ENCODE results near the gene TRPM3. TPM values are rescaled to one million over a fixed set of nuclear protein-coding genes. Genes with fewer than 3 reads are reported as not detected.

TRPM3 gene
- total RNA-seq, 1 experiment from 2014 or later = not detected

DNA sequence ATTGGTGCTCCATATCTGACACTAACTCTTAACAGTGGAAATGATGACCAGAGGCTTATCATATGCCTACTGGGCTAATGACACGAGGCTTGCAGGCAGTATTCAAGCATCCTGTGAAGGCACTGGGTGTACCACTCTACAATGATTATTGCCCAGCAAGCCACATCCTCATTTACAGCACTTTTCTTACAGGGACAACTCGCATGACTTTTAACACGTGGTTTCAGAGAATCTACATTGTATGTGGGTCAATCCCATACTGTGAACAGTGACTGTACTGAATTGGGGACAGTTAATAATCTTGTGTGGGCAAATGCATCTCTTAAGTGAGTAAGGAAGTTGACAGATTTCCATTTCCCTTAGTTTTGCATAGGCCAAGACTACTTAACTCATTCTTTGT lies 260.0 kb downstream of the TRPM3 start:
- CTCF ChIA-PET = no interaction called here

DNA sequence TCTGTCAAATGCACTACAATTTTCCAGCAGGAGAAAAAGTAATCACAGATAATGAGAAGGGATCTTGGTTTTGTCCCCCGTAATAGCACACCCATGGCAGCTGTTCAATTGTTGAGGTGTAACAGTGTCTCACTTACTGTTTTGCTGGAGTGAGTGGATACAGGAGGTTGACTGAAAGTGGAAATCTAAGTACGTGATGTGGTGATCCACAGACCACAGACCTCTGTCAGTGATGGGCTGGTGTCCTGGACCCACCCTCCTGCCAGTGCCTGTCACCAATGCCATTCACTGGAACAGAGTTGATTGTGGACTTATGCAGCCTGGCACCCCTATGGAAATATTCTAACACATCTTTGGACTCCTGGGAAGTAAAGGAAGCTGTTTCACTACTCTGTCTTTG lies 261.7 kb downstream of the TRPM3 start:
- BruUV-seq (replicated peaks) = no TSS peak
- DNase-seq (ENCODE audit: low read depth, low spot score) = no peak
- no peaks in the 10 kb centered on the region for H3K9me3 ChIP-seq (ENCODE audit: control insufficient read depth, insufficient read depth, low read depth, low read length)
- intact Hi-C loops (cut with micrococcal nuclease; ENCODE audit: unreplicated experiment) = no loop called here
- no peaks in the 10 kb centered on the region for H3K36me3 ChIP-seq (ENCODE audit: control insufficient read depth, insufficient read depth, low read length)
- in situ Hi-C loops (cut with HindIII; ENCODE audit: low pct_unique_long_range_greater_than_20kb, low sequenced_read_pairs) = no loop called here
- H3K27me3 ChIP-seq (ENCODE audit: control insufficient read depth, insufficient read depth, low read length) = no peaks in the 10 kb centered on the region
- TF ChIP-seq POLR2AphosphoS5 (IDR thresholded peaks at IDR 0.05; ENCODE audit: low read depth, low read length) (no peak), SIN3A (IDR thresholded peaks at IDR 0.05; ENCODE audit: borderline replicate concordance, insufficient read depth, low read depth, low read length) (no peak), TCF7L2 (IDR thresholded peaks at IDR 0.05; ENCODE audit: low read depth, low read length) (no peak)
- TF ChIP-seq, protein P1, sequence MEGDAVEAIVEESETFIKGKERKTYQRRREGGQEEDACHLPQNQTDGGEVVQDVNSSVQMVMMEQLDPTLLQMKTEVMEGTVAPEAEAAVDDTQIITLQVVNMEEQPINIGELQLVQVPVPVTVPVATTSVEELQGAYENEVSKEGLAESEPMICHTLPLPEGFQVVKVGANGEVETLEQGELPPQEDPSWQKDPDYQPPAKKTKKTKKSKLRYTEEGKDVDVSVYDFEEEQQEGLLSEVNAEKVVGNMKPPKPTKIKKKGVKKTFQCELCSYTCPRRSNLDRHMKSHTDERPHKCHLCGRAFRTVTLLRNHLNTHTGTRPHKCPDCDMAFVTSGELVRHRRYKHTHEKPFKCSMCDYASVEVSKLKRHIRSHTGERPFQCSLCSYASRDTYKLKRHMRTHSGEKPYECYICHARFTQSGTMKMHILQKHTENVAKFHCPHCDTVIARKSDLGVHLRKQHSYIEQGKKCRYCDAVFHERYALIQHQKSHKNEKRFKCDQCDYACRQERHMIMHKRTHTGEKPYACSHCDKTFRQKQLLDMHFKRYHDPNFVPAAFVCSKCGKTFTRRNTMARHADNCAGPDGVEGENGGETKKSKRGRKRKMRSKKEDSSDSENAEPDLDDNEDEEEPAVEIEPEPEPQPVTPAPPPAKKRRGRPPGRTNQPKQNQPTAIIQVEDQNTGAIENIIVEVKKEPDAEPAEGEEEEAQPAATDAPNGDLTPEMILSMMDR (IDR thresholded peaks at IDR 0.05) = no peak
- TF ChIP-seq, protein P2, sequence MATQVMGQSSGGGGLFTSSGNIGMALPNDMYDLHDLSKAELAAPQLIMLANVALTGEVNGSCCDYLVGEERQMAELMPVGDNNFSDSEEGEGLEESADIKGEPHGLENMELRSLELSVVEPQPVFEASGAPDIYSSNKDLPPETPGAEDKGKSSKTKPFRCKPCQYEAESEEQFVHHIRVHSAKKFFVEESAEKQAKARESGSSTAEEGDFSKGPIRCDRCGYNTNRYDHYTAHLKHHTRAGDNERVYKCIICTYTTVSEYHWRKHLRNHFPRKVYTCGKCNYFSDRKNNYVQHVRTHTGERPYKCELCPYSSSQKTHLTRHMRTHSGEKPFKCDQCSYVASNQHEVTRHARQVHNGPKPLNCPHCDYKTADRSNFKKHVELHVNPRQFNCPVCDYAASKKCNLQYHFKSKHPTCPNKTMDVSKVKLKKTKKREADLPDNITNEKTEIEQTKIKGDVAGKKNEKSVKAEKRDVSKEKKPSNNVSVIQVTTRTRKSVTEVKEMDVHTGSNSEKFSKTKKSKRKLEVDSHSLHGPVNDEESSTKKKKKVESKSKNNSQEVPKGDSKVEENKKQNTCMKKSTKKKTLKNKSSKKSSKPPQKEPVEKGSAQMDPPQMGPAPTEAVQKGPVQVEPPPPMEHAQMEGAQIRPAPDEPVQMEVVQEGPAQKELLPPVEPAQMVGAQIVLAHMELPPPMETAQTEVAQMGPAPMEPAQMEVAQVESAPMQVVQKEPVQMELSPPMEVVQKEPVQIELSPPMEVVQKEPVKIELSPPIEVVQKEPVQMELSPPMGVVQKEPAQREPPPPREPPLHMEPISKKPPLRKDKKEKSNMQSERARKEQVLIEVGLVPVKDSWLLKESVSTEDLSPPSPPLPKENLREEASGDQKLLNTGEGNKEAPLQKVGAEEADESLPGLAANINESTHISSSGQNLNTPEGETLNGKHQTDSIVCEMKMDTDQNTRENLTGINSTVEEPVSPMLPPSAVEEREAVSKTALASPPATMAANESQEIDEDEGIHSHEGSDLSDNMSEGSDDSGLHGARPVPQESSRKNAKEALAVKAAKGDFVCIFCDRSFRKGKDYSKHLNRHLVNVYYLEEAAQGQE (IDR thresholded peaks at IDR 0.05; ENCODE audit: insufficient read depth in 1 of 2, low read depth in 2 of 2, low read length in 1 of 2) = no peak
- ATAC-seq = no peak
- POLR2A ChIA-PET = no interaction called here
- H3K4me1 ChIP-seq (ENCODE audit: control insufficient read depth, insufficient read depth, low read length) = no peaks in the 10 kb centered on the region
- CTCF ChIA-PET = no interaction called here
- H3K4me3 ChIP-seq (ENCODE audit: low read depth in 2 of 2, low read length in 2 of 2) = no peak overlapping the region
- no peak overlapping the region for H3K27ac ChIP-seq (ENCODE audit: low read length)

More for the DNA sequence above, 260.0 kb downstream of the TRPM3 start:
- no peak overlapping the region for H3K4me3 ChIP-seq (ENCODE audit: low read depth in 2 of 2, low read length in 2 of 2)
- H3K36me3 ChIP-seq (ENCODE audit: control insufficient read depth, insufficient read depth, low read length) = no peaks in the 10 kb centered on the region
- no peaks in the 10 kb centered on the region for H3K4me1 ChIP-seq (ENCODE audit: control insufficient read depth, insufficient read depth, low read length)
- intact Hi-C loops (cut with micrococcal nuclease; ENCODE audit: unreplicated experiment) = no loop called here
- in situ Hi-C loops (cut with HindIII; ENCODE audit: low pct_unique_long_range_greater_than_20kb, low sequenced_read_pairs) = no loop called here
- H3K27ac ChIP-seq (ENCODE audit: low read length) = no peak overlapping the region
- no TSS peak for BruUV-seq (replicated peaks)
- no peaks in the 10 kb centered on the region for H3K27me3 ChIP-seq (ENCODE audit: control insufficient read depth, insufficient read depth, low read length)
- POLR2A ChIA-PET = no interaction called here
- DNase-seq (ENCODE audit: low read depth, low spot score) (no peak), ATAC-seq (no peak)
- TF ChIP-seq, protein P2 (IDR thresholded peaks at IDR 0.05; ENCODE audit: insufficient read depth in 1 of 2, low read depth in 2 of 2, low read length in 1 of 2) = no peak
- TF ChIP-seq SIN3A (IDR thresholded peaks at IDR 0.05; ENCODE audit: borderline replicate concordance, insufficient read depth, low read depth, low read length) (no peak), POLR2AphosphoS5 (IDR thresholded peaks at IDR 0.05; ENCODE audit: low read depth, low read length) (no peak), TCF7L2 (IDR thresholded peaks at IDR 0.05; ENCODE audit: low read depth, low read length) (no peak)
- TF ChIP-seq, protein P1 (IDR thresholded peaks at IDR 0.05) = no peak
- H3K9me3 ChIP-seq (ENCODE audit: control insufficient read depth, insufficient read depth, low read depth, low read length) = no peaks in the 10 kb centered on the region

Data from Panc1 (cell line).